ENCODE results near the gene FNIP2.
"Not testable (repeated sequence)": the region's sequence is repeated elsewhere in the genome, so short reads cannot be mapped to it uniquely, and the experiment has no call there.

Gene FNIP2

GRCh38 chr4:158875455-158875854 lies 106.6 kb downstream of the FNIP2 start:
- no peak for DNase-seq

- DNase-seq, result no peak
Observed at GRCh38 chr4:158877069-158877468, 108.2 kb downstream of the FNIP2 start.

GRCh38 chr4:158882142-158882541 lies 113.3 kb downstream of the FNIP2 start:
- DNase-seq, result not testable (repeated sequence)

GRCh38 chr4:158884280-158884679 lies 115.5 kb downstream of the FNIP2 start:
- DNase-seq, result no peak

GRCh38 chr4:158885564-158885963 lies 116.7 kb downstream of the FNIP2 start:
- no peak for DNase-seq

GRCh38 chr4:158890294-158890693 lies 121.5 kb downstream of the FNIP2 start:
- DNase-seq, result no peak

GRCh38 chr4:158891256-158891655 lies 122.4 kb downstream of the FNIP2 start:
- no peak for DNase-seq

- DNase-seq, result no peak
Observed at GRCh38 chr4:158894826-158895225, 126.0 kb downstream of the FNIP2 start.

GRCh38 chr4:158895797-158896576 lies 127.2 kb downstream of the FNIP2 start:
- DNase-seq, result peak; percentile 12

- DNase-seq, result not testable (repeated sequence)
Observed at GRCh38 chr4:158896577-158897238, 127.9 kb downstream of the FNIP2 start.

GRCh38 chr4:158900408-158900807 lies 131.6 kb downstream of the FNIP2 start:
- DNase-seq, result not testable (repeated sequence)

- DNase-seq, result not testable (repeated sequence)
Observed at GRCh38 chr4:158902280-158903078, 133.7 kb downstream of the FNIP2 start.

GRCh38 chr4:158903079-158903456 lies 134.2 kb downstream of the FNIP2 start:
- no peak for DNase-seq

GRCh38 chr4:158903472-158904043 lies 134.7 kb downstream of the FNIP2 start:
- no peak for DNase-seq

GRCh38 chr4:158904815-158905214 lies 136.0 kb downstream of the FNIP2 start:
- no peak for DNase-seq

- no peak for DNase-seq
Observed at GRCh38 chr4:158906073-158906472, 137.2 kb downstream of the FNIP2 start.

- no peak for DNase-seq
Observed at GRCh38 chr4:158912390-158912789, 143.6 kb downstream of the FNIP2 start.

GRCh38 chr4:158912806-158913205 lies 144.0 kb downstream of the FNIP2 start:
- DNase-seq, result no peak

GRCh38 chr4:158913766-158914165 lies 144.9 kb downstream of the FNIP2 start:
- no peak for DNase-seq

- DNase-seq, result no peak
Observed at GRCh38 chr4:158914218-158914617, 145.4 kb downstream of the FNIP2 start.

GRCh38 chr4:158915683-158916241 lies 146.9 kb downstream of the FNIP2 start:
- no peak for DNase-seq

- DNase-seq, result not testable (repeated sequence)
Observed at GRCh38 chr4:158920452-158920996, 151.7 kb downstream of the FNIP2 start.

GRCh38 chr4:158927774-158928173 lies 158.9 kb downstream of the FNIP2 start:
- DNase-seq, result not testable (repeated sequence)
